Tibial nerve (tissue), 4 donors: ENCODE results near the gene NFATC2. TPM values are rescaled to one million over a fixed set of nuclear protein-coding genes. Genes with fewer than 3 reads are reported as not detected.

ENCODE experiments used
- DNase-seq, 2 donors: peaks; one replicate each; pipeline ENCODE4 v3.0.0-alpha.2; 2019; ENCODE audit warnings: low spot score in 2 of 2
- H3K27ac ChIP-seq, 4 donors: fragments of 200-600 bp; sonication (generic) in 3 of 4; one replicate each; pipeline ENCODE4 v1.5.1; 2017 to 2019; ENCODE audit warnings: mild to moderate bottlenecking in 1 of 4
- H3K27me3 ChIP-seq, 2 donors: fragments of 200-600 bp; sonication (generic) in 1 of 2; one replicate each; pipeline versions ENCODE4 v1.5.1 to v1.6.0; 2017 to 2019
- H3K36me3 ChIP-seq, 3 donors: fragments of 200-600 bp; sonication (generic); one replicate each; pipeline ENCODE4 v1.5.1; 2018 to 2019
- H3K4me1 ChIP-seq, 4 donors: fragments of 200-600 bp; sonication (generic) in 3 of 4; one replicate each; pipeline ENCODE4 v1.5.1; 2017 to 2019
- H3K4me3 ChIP-seq, 4 donors: fragments of 200-600 bp; sonication (generic) in 3 of 4; one replicate each; pipeline ENCODE4 v1.5.1; 2017 to 2019; ENCODE audit warnings: mild to moderate bottlenecking in 1 of 4, moderate library complexity in 1 of 4
- H3K9me3 ChIP-seq, 4 donors: fragments of 200-600 bp; sonication (generic) in 3 of 4; one replicate each; pipeline ENCODE4 v1.5.1; 2017 to 2019
- EP300 ChIP-seq, 2 donors: sonication (generic); formaldehyde crosslinking; IDR thresholded peaks; one replicate each; pipeline ENCODE4 v1.6.1; 2017; ENCODE audit warnings: antibody characterized with exemption in 2 of 2, mild to moderate bottlenecking in 1 of 2
- POLR2A ChIP-seq, 2 donors: fragments of 450-650 bp; IDR thresholded peaks; one replicate each; pipeline ENCODE4 v1.6.1; 2017; ENCODE audit warnings: antibody characterized with exemption in 2 of 2, mild to moderate bottlenecking in 2 of 2, moderate library complexity in 2 of 2
- WGBS, 2 donors: methylation state at CpG; one replicate each; pipeline ENCODE4 v1.1.5; 2018; 5-methylcytosine and 5-hydroxymethylcytosine counted together
- total RNA-seq, 4 donors: library from RNA; depleted of rRNA; stranded (reverse); fragments of >200 nt; gene quantifications; one replicate each; pipeline ENCODE4 v1.1.0, GENCODE V29; 2016
- TF ChIP-seq, protein P1 (sequence below), 5 experiments: fragments of 200-600 bp in 3 of 5; fragments of 450-650 bp in 2 of 5; sonication (generic) in 3 of 5; IDR thresholded peaks; one replicate each; pipeline ENCODE4 v1.5.1; 2016 to 2019; ENCODE audit warnings: antibody characterized with exemption in 5 of 5, mild to moderate bottlenecking in 3 of 5, moderate library complexity in 2 of 5

Gene NFATC2
- total RNA-seq, 4 donors from 2014 or later, result 6.0 to 11.5 (median 7.7) TPM

DNA sequence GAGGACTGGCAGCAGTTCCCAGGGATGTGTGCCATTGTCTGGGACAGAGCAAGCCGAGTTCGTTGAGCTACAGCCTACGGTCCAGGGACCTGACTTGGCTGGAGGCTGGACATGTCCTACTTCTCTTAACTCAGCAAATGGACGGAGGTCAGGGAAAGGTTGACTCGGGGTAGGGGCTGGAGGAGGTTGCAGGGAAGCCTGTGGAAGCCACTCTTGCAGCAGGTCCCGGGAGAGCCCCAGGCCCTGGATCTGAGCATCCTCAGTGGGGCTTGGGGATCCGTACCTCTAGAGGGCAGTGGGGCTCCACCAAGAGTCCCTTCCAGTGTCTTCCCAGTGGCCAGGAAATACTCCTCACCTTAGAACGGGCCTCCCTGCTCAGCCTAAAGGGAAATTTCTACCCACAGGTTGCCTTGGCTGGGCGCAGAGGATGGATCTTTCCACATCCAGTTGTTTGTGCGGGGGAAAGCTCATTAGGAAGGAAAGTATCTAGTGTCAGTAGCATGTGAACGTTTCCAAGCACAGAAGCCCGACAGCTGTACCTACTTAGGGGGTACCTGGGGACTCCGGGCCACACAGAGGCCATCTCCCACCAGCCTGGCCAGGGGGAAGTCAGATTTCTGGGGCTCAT is 170.2 kb downstream of the NFATC2 start:
- no peaks in the 10 kb centered on the region for H3K36me3 ChIP-seq
- TF ChIP-seq EP300 (IDR thresholded peaks at IDR 0.05), result no peak
- TF ChIP-seq, protein P1, sequence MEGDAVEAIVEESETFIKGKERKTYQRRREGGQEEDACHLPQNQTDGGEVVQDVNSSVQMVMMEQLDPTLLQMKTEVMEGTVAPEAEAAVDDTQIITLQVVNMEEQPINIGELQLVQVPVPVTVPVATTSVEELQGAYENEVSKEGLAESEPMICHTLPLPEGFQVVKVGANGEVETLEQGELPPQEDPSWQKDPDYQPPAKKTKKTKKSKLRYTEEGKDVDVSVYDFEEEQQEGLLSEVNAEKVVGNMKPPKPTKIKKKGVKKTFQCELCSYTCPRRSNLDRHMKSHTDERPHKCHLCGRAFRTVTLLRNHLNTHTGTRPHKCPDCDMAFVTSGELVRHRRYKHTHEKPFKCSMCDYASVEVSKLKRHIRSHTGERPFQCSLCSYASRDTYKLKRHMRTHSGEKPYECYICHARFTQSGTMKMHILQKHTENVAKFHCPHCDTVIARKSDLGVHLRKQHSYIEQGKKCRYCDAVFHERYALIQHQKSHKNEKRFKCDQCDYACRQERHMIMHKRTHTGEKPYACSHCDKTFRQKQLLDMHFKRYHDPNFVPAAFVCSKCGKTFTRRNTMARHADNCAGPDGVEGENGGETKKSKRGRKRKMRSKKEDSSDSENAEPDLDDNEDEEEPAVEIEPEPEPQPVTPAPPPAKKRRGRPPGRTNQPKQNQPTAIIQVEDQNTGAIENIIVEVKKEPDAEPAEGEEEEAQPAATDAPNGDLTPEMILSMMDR (IDR thresholded peaks at IDR 0.05), result peak; percentile 78 to 89 (median 82)
- WGBS, 2 donors, result 39 to 42% methylated on average over 13 of the region's 13 CpGs
- H3K4me3 ChIP-seq, result no peak overlapping the region
- H3K9me3 ChIP-seq, result no peaks in the 10 kb centered on the region
- peaks cover 0 to 25% (median 0%) of the 10 kb centered on the region in 4 donors for H3K4me1 ChIP-seq
- DNase-seq, result peak; percentile 26 to 72
- H3K27ac ChIP-seq, result peak overlapping the region in 1 of 4 donors; percentile 25
- H3K27me3 ChIP-seq, result no peaks in the 10 kb centered on the region

DNA sequence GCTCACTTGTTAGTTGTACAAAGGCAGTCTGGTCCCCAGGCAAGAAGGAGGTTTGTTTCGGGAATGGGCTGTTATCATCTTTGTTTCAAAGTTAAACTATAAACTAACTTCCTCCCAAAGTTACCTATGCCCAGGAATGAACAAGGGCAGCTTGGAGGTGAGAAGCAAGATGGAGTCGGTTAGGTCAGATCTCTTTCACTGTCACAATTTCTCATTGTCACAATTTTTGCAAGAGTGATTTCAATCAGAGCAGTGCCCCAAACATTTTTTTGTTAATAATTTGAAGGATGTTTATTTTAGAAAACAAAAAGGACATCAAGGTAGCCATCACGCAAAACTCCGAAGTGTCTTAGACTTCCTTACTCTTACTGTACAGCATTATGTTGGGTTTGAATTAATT is 170.8 kb downstream of the NFATC2 start:
- DNase-seq, result no peak
- Histone ChIP-seq H3K4me3 (no peak overlapping the region), H3K9me3 (no peaks in the 10 kb centered on the region), H3K36me3 (no peaks in the 10 kb centered on the region), H3K27ac (no peak overlapping the region), H3K4me1 (peaks cover 0 to 28% (median 0%) of the 10 kb centered on the region in 4 donors), H3K27me3 (no peaks in the 10 kb centered on the region)
- WGBS, 2 donors, result 90 to 93% methylated on average over 4 of the region's 4 CpGs
- TF ChIP-seq EP300 (IDR thresholded peaks at IDR 0.05) (no peak), POLR2A (IDR thresholded peaks at IDR 0.05) (no peak)
- TF ChIP-seq, protein P1 (IDR thresholded peaks at IDR 0.05), result no peak

DNA sequence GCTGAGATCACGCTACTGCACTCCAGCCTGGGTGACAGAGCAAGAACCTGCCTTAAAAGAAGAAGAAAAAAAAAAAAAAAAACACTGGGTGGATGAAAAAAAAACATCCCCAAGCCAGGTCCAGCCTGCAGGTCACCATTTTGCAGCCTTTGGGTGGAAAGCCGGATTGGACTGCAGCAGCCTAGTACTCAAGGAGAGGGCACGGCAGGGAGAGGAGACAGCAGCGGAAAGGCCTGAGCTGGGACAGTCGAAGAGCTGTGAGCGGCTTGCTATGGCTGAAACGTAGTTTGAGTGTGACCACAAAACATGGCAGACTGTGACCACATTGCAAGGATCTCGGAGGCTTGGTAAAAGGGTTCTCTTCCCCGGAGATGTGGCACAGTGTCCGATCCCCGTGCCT is 173.0 kb downstream of the NFATC2 start:
- Histone ChIP-seq H3K4me1 (peaks cover 0 to 37% (median 3%) of the 10 kb centered on the region in 4 donors), H3K36me3 (no peaks in the 10 kb centered on the region), H3K9me3 (no peaks in the 10 kb centered on the region), H3K4me3 (no peak overlapping the region), H3K27ac (no peak overlapping the region), H3K27me3 (no peaks in the 10 kb centered on the region)
- no peak for DNase-seq
- WGBS, 2 donors, result 90 to 91% methylated on average over 11 of the region's 11 CpGs
- TF ChIP-seq, protein P1 (IDR thresholded peaks at IDR 0.05), result no peak
- no peak for TF ChIP-seq EP300 (IDR thresholded peaks at IDR 0.05)
- TF ChIP-seq POLR2A (IDR thresholded peaks at IDR 0.05), result no peak

DNA sequence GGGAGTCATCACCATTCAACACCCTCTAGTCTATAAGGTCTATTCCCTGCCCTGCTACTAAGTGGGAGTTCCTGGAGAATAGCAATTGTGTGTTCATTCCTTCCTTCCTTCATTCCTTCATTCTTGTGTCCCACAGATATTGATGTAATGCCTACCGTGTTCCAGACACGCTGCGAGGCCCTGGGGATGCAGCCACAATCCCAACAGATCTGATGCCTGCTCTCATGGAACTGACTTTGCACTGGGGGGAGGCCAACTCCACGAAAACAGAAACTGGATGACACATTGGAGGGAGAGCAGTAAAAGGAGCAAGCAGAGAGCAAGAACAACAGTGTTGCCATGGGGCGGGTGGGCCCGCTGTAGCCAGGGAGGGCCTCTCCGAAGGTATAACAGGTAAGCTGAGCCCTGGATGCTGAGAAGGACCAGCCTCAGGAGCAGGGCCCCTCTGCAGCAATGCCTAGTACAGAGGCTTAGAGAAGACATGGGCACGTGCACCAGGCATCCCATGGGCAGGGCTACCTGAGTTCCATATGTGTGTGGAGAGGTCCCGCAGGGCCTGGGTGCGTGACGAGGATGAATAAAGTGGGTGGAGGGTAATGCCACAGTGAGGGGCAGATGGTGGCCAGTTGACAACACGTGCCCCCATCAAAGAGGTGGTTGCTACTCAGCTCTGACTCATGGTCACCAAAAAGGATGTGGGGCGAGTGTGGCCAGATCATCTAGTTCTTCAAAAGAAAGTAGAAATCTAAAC is 173.9 kb downstream of the NFATC2 start:
- Histone ChIP-seq H3K27ac (no peak overlapping the region), H3K4me3 (no peak overlapping the region), H3K27me3 (no peaks in the 10 kb centered on the region), H3K36me3 (no peaks in the 10 kb centered on the region), H3K9me3 (peaks cover 0 to 7% (median 0%) of the 10 kb centered on the region in 4 donors), H3K4me1 (peaks cover 0 to 29% (median 3%) of the 10 kb centered on the region in 4 donors)
- 87 to 89% methylated on average over 13 of the region's 13 CpGs for WGBS, 2 donors
- TF ChIP-seq EP300 (IDR thresholded peaks at IDR 0.05) (no peak), POLR2A (IDR thresholded peaks at IDR 0.05) (no peak)
- TF ChIP-seq, protein P1 (IDR thresholded peaks at IDR 0.05), result no peak
- DNase-seq, result no peak
